ENCODE results near the gene DDX39B.

DNA sequence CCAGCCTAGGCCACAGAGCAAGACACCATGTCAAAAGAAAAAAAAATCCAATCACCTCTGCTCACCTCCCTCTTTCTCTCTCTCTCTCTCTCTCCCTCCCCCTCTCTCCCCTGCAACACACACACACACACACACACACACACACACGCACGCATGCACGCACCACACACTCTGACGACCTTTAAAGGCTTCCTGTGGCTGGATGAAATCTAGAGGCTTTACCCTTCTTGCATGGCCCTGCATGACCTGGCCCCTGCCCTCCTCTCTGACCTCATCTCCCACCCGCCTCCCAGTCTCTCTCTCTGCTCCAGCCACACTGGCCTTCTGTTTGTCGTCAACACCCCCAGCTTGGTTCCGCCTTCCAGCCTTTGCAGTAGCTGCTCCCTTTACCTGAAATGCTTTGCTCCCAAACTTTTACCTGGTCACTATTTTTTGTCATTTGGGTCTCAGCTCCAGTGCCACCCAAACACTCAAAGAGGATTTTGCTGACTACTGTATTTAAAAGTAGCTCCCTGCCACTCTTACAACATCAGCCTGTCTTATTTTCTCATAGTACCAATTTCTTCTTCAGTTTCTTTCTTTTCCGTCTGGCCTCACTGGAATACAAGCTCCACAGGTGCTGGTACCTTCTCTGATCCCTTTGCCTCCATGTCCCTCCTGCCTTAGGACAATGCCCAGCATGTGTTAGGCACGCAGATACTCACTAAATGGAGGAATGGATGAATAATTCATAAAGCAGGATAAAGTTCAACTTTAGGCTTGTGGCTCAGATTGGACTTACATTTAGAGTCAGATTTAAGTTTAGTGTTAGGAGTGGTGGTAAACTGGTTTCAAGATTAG lies 25.9 kb upstream of the DDX39B start:
- TF ChIP-seq, protein P1, sequence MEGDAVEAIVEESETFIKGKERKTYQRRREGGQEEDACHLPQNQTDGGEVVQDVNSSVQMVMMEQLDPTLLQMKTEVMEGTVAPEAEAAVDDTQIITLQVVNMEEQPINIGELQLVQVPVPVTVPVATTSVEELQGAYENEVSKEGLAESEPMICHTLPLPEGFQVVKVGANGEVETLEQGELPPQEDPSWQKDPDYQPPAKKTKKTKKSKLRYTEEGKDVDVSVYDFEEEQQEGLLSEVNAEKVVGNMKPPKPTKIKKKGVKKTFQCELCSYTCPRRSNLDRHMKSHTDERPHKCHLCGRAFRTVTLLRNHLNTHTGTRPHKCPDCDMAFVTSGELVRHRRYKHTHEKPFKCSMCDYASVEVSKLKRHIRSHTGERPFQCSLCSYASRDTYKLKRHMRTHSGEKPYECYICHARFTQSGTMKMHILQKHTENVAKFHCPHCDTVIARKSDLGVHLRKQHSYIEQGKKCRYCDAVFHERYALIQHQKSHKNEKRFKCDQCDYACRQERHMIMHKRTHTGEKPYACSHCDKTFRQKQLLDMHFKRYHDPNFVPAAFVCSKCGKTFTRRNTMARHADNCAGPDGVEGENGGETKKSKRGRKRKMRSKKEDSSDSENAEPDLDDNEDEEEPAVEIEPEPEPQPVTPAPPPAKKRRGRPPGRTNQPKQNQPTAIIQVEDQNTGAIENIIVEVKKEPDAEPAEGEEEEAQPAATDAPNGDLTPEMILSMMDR (IDR thresholded peaks at IDR 0.05): no peak
- no peak for TF ChIP-seq POLR2A (IDR thresholded peaks at IDR 0.05)
